ENCODE data around the gene C12orf42.

DNA sequence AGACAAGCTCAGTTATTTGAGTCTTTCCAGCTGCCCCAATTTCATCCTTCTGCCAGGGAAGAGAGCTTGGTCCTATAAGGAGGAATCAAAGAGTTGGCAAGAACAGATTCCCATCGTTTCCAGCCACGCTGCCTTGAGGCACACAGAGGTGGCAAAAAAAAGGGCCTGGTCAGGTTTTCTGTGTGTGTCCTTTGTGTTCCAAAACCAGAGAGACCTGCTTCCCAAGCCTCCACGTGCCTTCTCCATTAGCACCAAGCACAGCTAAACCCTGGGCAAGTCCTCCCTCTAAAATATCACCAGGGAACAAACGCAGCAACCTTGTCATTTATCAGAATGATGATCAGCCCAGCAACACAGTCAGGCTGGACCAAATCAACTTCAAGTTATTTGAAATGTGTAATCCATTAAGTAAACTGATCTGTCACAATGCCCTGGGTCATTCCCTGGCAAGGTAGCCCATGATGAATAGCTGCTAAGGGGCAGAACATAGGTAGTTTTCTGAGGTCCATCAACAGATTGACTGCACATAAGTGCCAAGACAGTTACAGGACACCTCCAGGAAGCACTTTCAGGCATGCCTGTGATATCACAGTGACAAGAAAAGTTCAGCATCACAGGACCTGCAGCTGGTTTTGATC, 28.6 kb upstream of the C12orf42 start:
- TF ChIP-seq EP300 (IDR thresholded peaks at IDR 0.05) (no peak), POLR2A (IDR thresholded peaks at IDR 0.05) (no peak)
- TF ChIP-seq, protein P1, sequence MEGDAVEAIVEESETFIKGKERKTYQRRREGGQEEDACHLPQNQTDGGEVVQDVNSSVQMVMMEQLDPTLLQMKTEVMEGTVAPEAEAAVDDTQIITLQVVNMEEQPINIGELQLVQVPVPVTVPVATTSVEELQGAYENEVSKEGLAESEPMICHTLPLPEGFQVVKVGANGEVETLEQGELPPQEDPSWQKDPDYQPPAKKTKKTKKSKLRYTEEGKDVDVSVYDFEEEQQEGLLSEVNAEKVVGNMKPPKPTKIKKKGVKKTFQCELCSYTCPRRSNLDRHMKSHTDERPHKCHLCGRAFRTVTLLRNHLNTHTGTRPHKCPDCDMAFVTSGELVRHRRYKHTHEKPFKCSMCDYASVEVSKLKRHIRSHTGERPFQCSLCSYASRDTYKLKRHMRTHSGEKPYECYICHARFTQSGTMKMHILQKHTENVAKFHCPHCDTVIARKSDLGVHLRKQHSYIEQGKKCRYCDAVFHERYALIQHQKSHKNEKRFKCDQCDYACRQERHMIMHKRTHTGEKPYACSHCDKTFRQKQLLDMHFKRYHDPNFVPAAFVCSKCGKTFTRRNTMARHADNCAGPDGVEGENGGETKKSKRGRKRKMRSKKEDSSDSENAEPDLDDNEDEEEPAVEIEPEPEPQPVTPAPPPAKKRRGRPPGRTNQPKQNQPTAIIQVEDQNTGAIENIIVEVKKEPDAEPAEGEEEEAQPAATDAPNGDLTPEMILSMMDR (IDR thresholded peaks at IDR 0.05) = no peak

Data from tibial nerve (tissue), 4 donors.